KG1 (cell line): ENCODE measurements around the gene PACS1.
A peak's percentile ranks its signal among the peaks of the same experiment; 100 is the strongest.

ENCODE experiments used
- DNase-seq: peaks from one replicate; lab custom pipeline; 2025; lab: John Stamatoyannopoulos, UW

Gene PACS1

DNA sequence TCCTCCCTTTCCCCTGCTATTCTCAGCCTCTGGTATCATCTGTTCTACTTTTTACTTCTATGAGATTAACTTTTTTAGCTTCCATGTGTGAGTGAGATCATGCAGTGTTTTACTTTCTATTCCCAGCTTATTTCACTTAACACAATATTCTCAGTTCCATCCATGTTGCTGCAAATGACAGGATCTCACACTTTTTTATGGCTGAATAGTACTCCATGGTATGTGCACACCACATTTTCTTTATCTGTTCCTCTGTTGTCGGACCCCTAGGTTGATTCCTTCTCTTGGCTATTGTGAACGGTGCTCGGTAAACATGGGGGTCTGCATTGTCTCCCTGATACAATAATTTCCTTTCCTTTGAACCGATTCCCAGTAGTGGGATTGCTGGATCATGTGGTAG lies 117.4 kb downstream of the PACS1 start:
- DNase-seq, result no peak

DNA sequence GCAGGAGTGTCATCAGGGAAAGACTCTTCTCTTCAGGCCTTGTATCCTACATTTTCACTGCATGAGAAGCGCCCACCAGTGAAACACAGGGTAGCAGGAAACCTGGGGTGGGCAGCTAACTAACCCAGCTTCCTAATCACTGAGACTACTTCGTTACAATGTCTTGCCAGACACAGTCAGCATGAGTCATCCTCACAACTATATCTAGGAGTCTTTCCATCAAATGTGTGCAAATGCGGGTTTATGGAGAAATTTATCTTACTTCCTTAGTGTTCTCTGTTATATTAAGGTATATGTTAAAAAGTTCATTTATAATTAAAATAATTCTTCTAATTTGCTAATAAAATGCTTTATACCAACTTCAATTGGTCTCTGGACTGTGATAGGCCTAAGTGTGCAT lies 118.5 kb downstream of the PACS1 start:
- DNase-seq, result no peak

- no peak for DNase-seq
These were observed 119.1 kb downstream of the PACS1 start for GRCh38 chr11:66189031-66189745.

DNA sequence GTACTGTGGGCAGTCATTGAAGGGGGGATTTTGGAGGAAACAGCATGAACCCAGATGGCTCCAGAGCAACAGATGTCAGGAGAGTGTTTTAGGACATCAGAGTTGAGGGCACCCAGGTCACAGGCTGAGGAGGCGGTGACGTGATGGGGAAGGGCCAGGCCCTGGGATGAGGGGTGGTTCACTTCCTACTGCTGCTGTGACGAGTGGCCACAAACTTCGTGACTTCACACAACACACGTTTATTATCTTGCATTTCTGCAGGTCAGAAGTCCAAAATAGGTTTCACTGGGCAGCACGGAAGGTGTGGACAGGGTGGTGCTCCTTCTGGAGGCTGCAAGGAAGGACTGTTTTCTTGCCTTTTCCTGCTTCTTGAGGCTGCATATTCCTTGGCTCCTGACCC lies 120.7 kb downstream of the PACS1 start:
- no peak for DNase-seq

DNA sequence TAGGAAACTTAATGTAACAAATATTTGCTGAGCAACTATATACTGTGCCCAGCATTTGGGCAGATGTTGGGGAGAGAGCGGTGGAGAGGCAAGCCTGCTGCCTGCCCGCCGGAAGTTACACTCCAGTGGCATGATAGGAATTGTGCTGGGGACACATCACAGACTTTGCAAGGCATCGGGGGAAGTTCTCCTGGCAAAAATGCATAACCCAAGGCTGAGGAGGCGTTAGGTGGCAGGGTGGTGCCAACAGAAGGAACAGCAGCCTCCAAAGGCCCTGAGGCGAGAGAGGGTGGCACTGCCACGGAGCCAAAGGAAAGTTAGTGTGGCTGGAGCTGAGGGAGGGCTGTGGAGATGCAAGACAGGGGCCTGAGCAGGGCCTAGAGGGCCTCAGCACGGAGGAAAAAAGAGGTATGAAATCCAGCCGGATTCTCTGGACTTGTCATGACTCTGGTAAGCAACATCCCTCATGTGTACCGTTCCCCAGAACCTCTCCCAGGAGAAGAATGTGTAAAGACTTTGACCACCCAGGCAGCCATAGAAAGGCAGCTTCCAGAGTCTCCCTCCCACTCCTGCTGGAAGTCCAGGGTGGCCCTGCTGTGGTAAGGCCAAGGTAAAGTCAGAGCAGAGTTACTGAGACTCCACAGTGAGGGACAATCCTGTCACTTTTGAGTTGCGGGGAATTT lies 122.2 kb downstream of the PACS1 start:
- DNase-seq, result no peak

- DNase-seq, result no peak
These were observed 124.3 kb downstream of the PACS1 start for GRCh38 chr11:66194391-66194790.

DNA sequence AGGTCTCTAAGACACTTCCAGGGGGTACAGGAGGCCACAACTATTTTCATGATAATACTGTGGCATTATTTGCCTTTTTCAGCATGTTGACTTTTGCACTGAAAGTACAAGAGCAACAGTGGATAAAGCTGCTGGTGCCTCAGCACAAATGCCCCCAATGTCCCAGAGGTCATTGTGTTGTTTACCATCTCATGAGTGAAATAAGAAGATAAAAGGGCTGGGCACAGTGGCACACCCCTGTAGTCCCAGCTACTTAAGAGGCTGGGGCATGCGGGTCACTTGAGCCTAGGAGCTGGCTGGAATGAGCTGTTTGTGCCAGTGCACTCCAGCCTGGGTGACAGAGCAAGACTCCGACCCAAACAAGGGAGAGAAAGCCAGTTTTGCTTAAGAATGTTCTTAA lies 125.8 kb downstream of the PACS1 start:
- DNase-seq, result no peak

DNA sequence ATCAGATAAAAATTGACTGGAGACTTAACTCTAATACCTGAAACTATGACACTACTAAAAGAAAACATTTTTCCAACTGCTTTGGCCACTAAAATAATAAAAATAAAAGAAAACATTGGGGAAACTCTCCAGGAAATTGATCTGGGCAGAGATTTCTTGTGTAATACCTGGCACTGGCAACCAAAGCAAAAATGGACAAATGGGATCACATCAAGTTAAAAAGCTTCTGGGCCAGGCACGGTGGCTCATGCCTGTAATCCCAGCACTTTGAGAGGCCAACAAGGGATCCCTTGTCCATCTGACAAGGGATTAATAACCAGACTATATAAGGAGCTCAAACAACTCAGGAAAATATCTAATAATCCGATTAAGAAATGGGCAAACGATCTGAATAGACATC lies 133.8 kb downstream of the PACS1 start:
- no peak for DNase-seq

GRCh38 chr11:66204412-66204811 lies 134.3 kb downstream of the PACS1 start:
- DNase-seq, result no peak

GRCh38 chr11:66207816-66208215 lies 137.7 kb downstream of the PACS1 start:
- DNase-seq, result no peak

DNA sequence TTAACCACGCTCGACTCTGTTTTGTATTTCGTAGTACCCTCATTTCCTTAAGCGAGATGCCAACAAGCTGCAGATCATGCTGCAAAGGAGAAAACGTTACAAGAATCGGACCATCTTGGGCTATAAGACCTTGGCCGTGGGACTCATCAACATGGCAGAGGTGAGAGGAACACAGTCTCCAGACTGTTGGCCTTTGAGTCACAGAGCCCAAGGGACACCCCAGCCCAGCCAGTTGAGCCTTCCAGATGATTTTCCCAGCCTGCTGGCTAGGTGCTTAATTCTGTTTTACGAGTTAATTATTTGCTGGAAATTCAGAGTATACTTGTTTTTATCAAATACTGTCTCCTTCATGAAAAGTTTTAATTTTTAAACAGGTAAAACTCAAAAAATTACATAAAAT lies 141.0 kb downstream of the PACS1 start:
- DNase-seq, result no peak

- DNase-seq, result no peak
These were observed 146.8 kb downstream of the PACS1 start for GRCh38 chr11:66216911-66217310.

DNA sequence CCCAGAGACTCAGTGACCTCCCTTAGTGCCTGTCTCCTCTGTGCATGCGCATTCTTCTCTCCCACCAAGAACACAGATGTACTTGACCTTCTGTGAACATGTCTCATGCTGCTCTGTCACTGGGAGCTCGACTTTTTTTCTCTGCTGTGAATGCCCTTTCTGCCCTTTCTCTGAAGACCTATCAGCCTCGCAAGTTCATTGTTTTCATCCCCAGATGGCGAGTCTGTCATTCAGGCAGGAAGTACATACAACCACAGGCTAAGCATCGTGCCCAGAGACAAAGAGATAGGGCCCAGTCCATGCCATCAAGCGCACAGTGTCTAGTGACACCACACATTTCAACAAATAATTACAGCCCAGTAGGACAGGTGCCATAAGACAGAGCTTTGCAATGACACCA lies 148.0 kb downstream of the PACS1 start:
- no peak for DNase-seq

- DNase-seq, result no peak
These were observed 149.0 kb downstream of the PACS1 start for GRCh38 chr11:66218846-66219620.

DNA sequence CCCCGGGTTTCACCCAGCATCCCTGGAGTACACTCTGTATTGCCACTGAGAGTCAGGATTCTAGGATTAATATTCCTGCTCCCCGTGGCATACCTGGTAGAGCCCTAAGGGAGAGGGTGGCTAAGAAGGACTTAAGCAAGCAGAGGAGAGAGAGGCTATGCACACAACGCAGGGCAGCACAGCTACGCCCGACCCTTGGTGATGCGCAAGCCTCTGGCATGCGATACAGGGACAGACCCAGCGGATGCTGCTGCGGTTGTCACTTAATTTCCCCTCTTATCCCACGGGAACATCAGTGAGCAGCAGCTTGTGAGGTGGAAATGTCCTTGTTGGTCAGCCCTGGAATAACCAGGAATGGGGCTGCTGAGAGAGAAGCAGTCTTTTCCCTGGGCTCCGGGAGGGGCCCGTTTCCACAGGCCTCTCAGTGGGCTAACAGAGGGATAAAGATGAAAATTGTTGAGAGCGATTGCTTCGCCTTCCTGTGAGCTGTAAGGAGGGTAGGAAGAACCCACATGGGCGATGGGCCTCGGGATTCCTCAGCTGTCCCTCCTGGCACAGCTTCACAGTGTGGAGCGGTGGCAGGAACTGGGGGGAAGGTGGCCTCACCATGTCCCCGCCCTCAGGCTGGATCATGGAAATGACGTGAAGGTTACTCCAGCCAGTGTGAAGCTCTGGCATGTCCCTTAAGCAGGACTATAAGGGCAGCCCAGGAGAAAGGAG lies 149.9 kb downstream of the PACS1 start:
- DNase-seq, result no peak

DNA sequence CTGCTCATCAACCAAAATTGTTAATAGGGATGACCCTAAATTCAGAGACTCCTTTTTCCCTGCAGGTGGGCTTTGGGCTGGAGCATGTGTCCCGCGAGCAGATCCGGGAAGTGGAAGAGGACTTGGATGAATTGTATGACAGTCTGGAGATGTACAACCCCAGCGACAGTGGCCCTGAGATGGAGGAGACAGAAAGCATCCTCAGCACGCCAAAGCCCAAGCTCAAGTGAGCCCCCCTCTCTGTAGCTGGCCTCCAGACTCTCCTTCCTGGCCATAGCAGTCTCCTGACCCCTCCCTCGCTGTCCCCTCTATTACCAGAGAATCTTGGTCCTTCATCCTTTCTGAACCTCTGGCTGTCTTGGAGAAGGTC lies 150.5 kb downstream of the PACS1 start:
- DNase-seq, result no peak

DNA sequence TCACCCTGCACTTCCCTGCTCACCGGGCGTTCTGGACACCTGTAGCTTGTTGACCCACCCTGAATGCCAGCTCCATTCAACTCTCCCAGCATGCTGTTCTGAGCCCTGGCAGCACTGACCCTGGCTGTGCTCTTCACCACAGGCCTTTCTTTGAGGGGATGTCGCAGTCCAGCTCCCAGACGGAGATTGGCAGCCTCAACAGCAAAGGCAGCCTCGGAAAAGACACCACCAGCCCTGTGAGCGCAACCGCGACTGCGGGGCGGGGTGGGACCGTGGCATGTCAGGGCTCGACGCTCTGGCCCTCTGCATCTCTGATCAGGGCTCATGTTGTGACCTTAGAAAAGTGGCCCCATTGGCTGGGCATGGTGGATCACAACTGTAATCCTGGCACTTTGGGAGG lies 150.9 kb downstream of the PACS1 start:
- no peak for DNase-seq

- DNase-seq, result no peak
These were observed 151.7 kb downstream of the PACS1 start for GRCh38 chr11:66221726-66222236.

DNA sequence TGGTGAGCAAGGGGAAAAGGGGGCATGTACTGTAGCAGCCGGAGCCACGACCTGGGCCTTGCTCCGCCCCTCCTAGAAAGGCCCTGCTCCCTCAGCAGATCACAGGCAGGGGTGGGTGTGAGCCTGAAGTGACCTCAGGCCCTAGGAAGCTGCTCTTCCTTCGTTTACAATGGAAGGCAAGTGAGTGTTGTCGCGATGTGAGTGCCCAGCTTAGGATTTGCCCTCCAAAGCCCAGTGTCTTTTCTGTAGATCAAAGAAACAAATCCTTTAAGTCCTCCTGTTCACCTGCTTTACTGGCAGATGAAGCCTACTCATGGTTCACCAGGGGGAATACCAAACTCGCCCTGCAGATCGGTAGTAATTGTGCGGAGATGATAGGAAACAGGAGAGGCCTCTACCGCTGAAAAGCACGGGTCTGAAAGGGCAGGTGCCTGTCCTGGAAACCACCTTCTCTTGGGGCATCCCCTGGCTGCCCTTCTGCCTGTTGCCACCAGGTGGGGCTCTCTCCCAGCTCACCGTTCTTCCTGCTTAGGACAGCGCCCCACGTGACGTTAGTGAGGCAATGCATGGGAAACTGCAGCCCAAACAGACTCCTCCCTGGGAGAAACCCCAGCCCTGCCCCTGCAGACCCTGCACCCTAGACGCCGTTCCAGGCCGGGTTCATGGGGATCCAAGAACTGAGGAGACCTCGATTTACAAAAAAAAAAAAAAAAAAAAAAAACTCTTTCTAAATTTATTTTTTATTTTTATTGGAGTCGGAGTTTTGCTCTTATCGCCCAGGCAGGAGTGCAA lies 152.5 kb downstream of the PACS1 start:
- peak; percentile 96 for DNase-seq

DNA sequence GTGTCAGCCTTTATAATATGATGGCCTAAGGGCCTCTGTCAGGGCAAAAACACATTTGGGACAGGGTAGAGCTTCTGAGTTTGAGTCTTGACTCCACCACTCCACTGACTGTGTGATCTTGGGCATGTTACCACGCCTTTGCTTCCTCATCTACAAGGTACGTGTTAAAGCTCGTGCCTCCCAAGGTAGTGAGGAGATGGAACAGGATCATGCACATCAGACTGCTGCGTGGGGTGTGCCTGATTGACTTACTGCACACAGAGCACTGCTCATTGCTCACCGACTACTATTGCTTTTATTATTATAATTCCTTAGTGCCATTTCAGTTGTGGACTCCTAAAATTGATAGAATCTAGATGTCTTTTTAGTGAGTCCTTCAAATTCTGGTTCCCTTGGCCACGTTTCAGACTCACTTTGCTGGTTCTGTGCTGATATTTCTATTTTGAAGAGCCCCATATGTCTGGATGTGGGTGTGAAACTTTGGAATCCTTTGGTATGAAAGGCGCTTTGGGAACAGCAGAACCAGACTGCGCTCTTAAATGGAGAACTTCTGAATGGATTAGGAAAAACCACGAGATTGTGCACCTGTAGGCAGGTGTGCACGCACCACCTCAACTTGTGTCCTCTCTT lies 154.3 kb downstream of the PACS1 start:
- DNase-seq, result no peak

DNA sequence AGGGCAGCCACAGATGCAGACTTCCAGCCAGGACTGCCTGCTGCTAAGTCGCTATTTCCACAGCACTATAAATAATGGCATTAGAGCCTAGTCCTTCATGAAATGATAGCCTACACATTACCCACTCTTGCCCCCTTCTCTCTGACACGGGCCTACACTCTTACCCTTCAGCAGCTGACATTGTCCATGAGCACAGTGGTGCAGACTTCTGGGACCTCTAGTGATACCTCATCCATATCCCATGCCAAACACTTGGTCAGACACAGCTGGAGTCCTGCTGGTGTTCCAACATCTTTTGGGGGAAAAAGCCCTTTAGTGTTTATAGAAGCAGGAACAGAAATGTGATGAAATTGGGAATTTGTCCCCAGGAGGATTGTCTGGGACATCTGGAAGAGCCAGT lies 155.0 kb downstream of the PACS1 start:
- DNase-seq, result no peak
